Keratinocyte (primary cell): ENCODE results near the gene RELL1. TPM values are rescaled to one million over a fixed set of nuclear protein-coding genes. Genes with fewer than 3 reads are reported as not detected.

Experiments used
- DNase-seq: peaks from one replicate; pipeline ENCODE4 v3.0.0-alpha.2; 2011; ENCODE audit warnings: low read depth, missing footprints, low spot score
- FAIRE-seq: peaks from 2 replicates; lab custom pipeline; 2011; peaks lifted over from hg19 to GRCh38; lab: Jason Lieb, UNC
- H2AFZ ChIP-seq: 2 replicates; pipeline ENCODE4 v1.6.0; 2012; ENCODE audit warnings: low read length, control low read depth, inconsistent platforms; ENCODE audit not compliant: control insufficient read depth
- H3K27ac ChIP-seq: 2 replicates; pipeline ENCODE4 v1.5.1; 2011; ENCODE audit warnings: low read length; ENCODE audit not compliant: control insufficient read depth, insufficient read depth
- H3K27me3 ChIP-seq: 3 replicates; pipeline ENCODE4 v1.6.0; 2011; ENCODE audit warnings: low read length; ENCODE audit not compliant: control insufficient read depth, insufficient read depth; ENCODE audit errors: extremely low read depth
- H3K36me3 ChIP-seq, 2 experiments: 2 replicates in 1 of 2; 3 replicates in 1 of 2; pipeline ENCODE4 v1.5.1; 2011; ENCODE audit warnings: low read length in 2 of 2, mild to moderate bottlenecking in 1 of 2; ENCODE audit not compliant: control insufficient read depth in 2 of 2, insufficient read depth in 2 of 2; ENCODE audit errors: extremely low read depth in 1 of 2
- H3K4me1 ChIP-seq: 3 replicates; pipeline ENCODE4 v1.5.1; 2011; ENCODE audit warnings: low read length; ENCODE audit not compliant: control insufficient read depth, insufficient read depth; ENCODE audit errors: extremely low read depth
- H3K4me2 ChIP-seq: 3 replicates; pipeline ENCODE4 v1.6.0; 2011; ENCODE audit warnings: low read depth, low read length; ENCODE audit not compliant: control insufficient read depth, insufficient read depth; ENCODE audit errors: extremely low read depth
- H3K4me3 ChIP-seq, 3 experiments: fragments of 200-600 bp in 1 of 3; sonication (generic) in 1 of 3; 2 replicates in 2 of 3; 3 replicates in 1 of 3; pipeline ENCODE4 v1.5.1; 2011 to 2016; ENCODE audit warnings: low read length in 3 of 3, mild to moderate bottlenecking in 3 of 3, control low read depth in 2 of 3, inconsistent platforms in 1 of 3, low read depth in 1 of 3, mixed read lengths in 1 of 3, mixed run types in 1 of 3, moderate library complexity in 1 of 3; ENCODE audit not compliant: control insufficient read depth in 2 of 3, insufficient read depth in 2 of 3; ENCODE audit errors: extremely low read depth in 1 of 3
- H3K79me2 ChIP-seq: 2 replicates; pipeline ENCODE4 v1.6.0; 2012; ENCODE audit warnings: low read length; ENCODE audit not compliant: control insufficient read depth, insufficient read depth
- H3K9ac ChIP-seq: 3 replicates; pipeline ENCODE4 v1.6.0; 2011; ENCODE audit warnings: low read length; ENCODE audit not compliant: control insufficient read depth, insufficient read depth; ENCODE audit errors: extremely low read depth
- H3K9me1 ChIP-seq: 3 replicates; pipeline ENCODE4 v1.6.0; 2011; ENCODE audit warnings: low read length; ENCODE audit not compliant: control insufficient read depth, insufficient read depth; ENCODE audit errors: extremely low read depth
- H3K9me3 ChIP-seq: 2 replicates; pipeline ENCODE4 v1.5.1; 2012; ENCODE audit warnings: low read depth, low read length; ENCODE audit not compliant: control insufficient read depth
- H4K20me1 ChIP-seq: 3 replicates; pipeline ENCODE4 v1.6.0; 2011; ENCODE audit warnings: low read length; ENCODE audit not compliant: control insufficient read depth, insufficient read depth; ENCODE audit errors: extremely low read depth
- CTCF ChIP-seq, 3 experiments: IDR thresholded peaks in 1 of 3; conservative IDR thresholded peaks in 1 of 3; optimal IDR thresholded peaks in 1 of 3; 2 replicates in 2 of 3; 3 replicates in 1 of 3; pipeline versions ENCODE3 to v1.5.1; 2011; ENCODE audit warnings: low read length in 3 of 3, mild to moderate bottlenecking in 3 of 3, moderate library complexity in 2 of 3, control low read depth in 1 of 3, inconsistent platforms in 1 of 3; ENCODE audit not compliant: insufficient read depth in 2 of 3; ENCODE audit errors: extremely low read depth in 1 of 3
- EZH2 ChIP-seq: IDR thresholded peaks from one replicate; pipeline ENCODE4 v1.6.1; 2012; ENCODE audit warnings: inconsistent platforms, mild to moderate bottlenecking, low read length, moderate library complexity
- dilution Hi-C: fragments of 300-500 bp; cut with MboI; formaldehyde crosslinking; loops from one replicate; pipeline ENCODE4 v1.7.0; 2020; ENCODE audit warnings: low sequenced_read_pairs; ENCODE audit not compliant: extremely low pct_ligation_motif_present
- polyA plus RNA-seq, 5 experiments: library from polyadenylated mRNA; depleted of rRNA in 3 of 5; stranded (reverse) in 3 of 5; stranded (forward) in 1 of 5; unstranded in 1 of 5; fragments of >200 nt; gene quantifications; 1 replicate in 1 of 5; 2 replicates in 3 of 5; 3 replicates in 1 of 5; pipeline versions ENCODE4 v1.2.1 to v1.2.3, GENCODE V29; 2011 to 2012; ENCODE audit warnings: missing spikeins in 2 of 5, low read depth in 1 of 5, low replicate concordance in 1 of 5

RELL1 gene
- polyA plus RNA-seq, 1 donor (not counting 4 experiments of a cell fraction or from before 2014, with no cell fraction given) = 9.3 TPM

DNA sequence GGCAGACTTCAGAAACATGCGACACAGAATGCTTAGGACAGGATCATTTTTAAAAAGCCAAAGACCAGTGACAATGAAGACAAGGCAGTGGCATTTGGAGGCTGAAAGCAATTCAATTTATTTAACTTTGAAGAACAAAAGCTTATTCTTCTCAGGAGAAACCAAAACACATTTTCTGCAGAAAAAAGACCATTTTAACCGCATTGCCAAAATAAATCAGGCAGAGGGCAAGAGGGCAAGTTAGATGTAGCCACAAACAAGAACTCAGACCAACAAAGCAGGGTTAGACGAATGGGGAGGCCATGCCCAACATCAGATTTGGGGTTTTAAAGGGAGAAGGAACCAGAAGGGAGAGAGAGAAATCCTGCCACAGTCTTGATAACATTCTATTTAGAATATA is 58.9 kb downstream of the RELL1 start:
- DNase-seq = no peak
- no peak overlapping the region for H3K4me2 ChIP-seq
- H2AFZ ChIP-seq = no peak overlapping the region
- dilution Hi-C loops = no loop called here
- FAIRE-seq = no peak
- H4K20me1 ChIP-seq = no peaks in the 10 kb centered on the region
- H3K4me1 ChIP-seq = no peaks in the 10 kb centered on the region
- TF ChIP-seq CTCF (optimal IDR thresholded peaks at IDR 0.05 in 1 of 3, IDR thresholded peaks at IDR 0.05 in 1 of 3, conservative IDR thresholded peaks at IDR 0.05 in 1 of 3; ENCODE audit: extremely low read depth in 1 of 3, insufficient read depth in 2 of 3, low read length in 3 of 3) (no peak), EZH2 (no peak)
- H3K36me3 ChIP-seq = peaks cover 5 to 13% of the 10 kb centered on the region in 2 experiments
- H3K9me3 ChIP-seq = no peaks in the 10 kb centered on the region
- H3K27ac ChIP-seq = no peak overlapping the region
- H3K9me1 ChIP-seq = no peaks in the 10 kb centered on the region
- H3K4me3 ChIP-seq = no peak overlapping the region
- H3K9ac ChIP-seq = no peak overlapping the region
- H3K27me3 ChIP-seq = no peaks in the 10 kb centered on the region
- H3K79me2 ChIP-seq = no peaks in the 10 kb centered on the region

DNA sequence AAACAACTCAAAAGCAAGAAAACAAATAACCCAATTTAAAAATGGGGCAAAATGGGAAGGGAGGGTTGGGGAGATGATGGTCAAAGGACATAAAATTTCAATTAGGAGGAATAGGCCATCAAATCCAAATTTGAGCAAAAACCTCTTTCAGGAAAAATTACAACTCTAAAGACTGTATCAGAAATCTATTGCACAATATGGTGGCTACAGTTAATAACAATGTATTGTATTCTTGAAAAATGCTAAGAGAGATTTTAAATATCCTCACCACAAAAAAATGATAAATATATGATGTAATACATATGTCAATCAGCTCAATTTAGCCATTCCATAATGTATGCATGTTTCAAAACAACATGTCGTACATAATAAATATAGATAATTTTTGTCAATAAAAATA is 60.7 kb downstream of the RELL1 start:
- H3K9me1 ChIP-seq = no peaks in the 10 kb centered on the region
- no peak overlapping the region for H3K4me3 ChIP-seq
- no peak for DNase-seq
- no peaks in the 10 kb centered on the region for H3K79me2 ChIP-seq
- dilution Hi-C loops = no loop called here
- no peak overlapping the region for H3K4me2 ChIP-seq
- no peaks in the 10 kb centered on the region for H3K27me3 ChIP-seq
- no peaks in the 10 kb centered on the region for H3K4me1 ChIP-seq
- TF ChIP-seq EZH2 (no peak), CTCF (optimal IDR thresholded peaks at IDR 0.05 in 1 of 3, IDR thresholded peaks at IDR 0.05 in 1 of 3, conservative IDR thresholded peaks at IDR 0.05 in 1 of 3; ENCODE audit: extremely low read depth in 1 of 3, insufficient read depth in 2 of 3, low read length in 3 of 3) (no peak)
- H3K27ac ChIP-seq = no peak overlapping the region
- H2AFZ ChIP-seq = no peak overlapping the region
- no peaks in the 10 kb centered on the region for H3K9me3 ChIP-seq
- H3K36me3 ChIP-seq = peaks cover 2 to 6% of the 10 kb centered on the region in 2 experiments
- no peaks in the 10 kb centered on the region for H4K20me1 ChIP-seq
- no peak overlapping the region for H3K9ac ChIP-seq
- no peak for FAIRE-seq
